SH-SY5Y (cell line): ENCODE data around the gene MBD2.

Experiments
- GATA2 ChIP-seq: IDR thresholded peaks from 2 replicates; pipeline ENCODE4 v1.6.1; 2011; ENCODE audit warnings: mild to moderate bottlenecking, low read depth, low read length
- GATA3 ChIP-seq: IDR thresholded peaks from 2 replicates; pipeline ENCODE4 v1.6.1; 2011; ENCODE audit warnings: low read depth, mild to moderate bottlenecking, low read length, moderate library complexity

MBD2 gene

DNA sequence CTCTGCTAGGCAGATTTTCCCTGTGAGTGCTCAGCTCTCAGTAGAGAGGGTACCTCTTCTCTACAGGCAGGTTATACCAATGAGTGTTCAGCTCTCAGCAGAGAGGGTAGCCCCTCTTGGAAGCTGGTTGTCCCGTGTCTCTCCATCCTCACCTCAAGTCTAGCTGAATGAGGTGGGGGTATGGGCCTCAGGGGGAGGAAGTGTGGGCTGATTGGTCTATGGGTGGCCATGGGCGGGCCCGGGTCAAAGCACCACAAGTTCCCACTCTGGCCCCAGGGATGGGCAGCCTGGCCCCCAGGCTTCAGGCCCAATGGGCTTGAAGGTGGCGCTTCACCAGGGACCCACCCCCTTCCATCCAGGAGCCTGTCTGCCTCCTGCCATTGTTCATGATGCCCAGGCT lies 17.0 kb upstream of the MBD2 start:
- no peak for TF ChIP-seq GATA3
- no peak for TF ChIP-seq GATA2

GRCh38 chr18:54240629-54241107 lies 16.2 kb upstream of the MBD2 start:
- no peak for TF ChIP-seq GATA2
- no peak for TF ChIP-seq GATA3

DNA sequence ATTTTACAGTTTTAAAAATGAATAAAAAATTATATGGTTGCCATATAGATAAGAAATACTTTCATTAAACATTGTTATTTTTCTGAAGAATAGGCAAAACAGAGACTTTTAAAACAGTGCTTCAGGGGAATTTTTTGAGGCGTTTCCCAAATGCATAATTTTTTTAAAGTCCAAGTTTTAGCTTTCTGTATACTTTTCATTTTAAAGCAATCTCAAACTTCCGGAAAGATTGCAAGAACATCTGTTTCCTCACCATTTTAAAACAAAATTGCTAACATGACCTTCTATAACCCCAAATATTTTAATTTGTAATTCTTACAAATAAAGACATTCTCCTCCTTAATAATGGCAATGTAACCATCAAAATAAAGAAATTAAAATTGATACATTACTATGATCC lies 15.1 kb upstream of the MBD2 start:
- TF ChIP-seq GATA2 (no peak), GATA3 (no peak)

DNA sequence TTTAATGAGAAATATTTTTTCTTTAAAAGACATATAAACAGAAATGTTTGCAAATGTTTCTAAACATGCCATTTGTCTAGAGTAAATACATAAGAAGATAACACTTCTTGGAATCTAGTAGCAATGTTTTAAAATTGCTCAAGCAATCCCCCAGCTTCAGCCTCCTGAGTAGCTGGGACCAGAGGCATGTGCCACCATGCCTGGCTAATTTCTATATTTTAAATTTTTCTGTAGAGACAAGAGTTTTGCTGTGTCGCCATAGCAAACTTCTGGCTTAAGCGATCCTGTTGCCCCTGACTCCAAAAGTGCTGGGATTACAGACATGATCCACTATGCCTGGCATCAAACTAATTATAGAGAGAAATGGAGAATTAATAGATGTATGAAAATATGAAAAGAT lies 14.6 kb upstream of the MBD2 start:
- TF ChIP-seq GATA2 = no peak
- no peak for TF ChIP-seq GATA3

DNA sequence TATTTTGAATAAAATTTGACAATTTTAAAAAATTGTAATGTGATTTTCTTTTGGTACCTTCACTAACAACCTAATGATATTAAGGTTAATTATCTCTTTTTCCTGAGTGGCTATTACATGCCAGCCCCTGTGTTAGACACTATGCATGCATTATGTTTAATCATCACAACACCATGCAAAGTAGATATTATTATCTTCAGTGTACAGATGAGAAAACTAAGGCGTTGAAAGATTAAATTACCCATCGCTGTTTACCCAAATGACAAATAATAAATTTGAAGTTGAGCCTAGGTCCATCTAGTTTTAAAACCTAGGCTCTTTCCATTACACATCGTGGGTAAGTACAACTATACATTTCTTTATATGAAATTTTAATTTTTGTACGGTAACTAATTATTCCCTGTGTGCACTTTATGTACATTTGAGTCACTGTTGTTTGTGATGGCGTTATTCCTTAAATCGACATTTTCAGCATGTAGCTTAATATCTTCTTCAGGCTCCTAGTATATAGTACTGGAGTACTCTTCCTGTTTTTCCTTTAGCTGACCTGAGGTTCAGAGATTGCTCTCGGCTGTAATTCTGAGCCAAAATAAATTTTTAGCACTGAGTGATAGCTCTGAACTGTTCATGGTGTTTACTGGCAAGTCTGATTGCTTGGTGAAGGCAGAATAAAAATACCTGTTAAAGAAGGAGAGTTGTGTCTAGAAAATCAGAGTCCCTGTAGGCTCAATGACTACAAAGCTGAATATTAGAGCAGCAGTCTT lies 13.9 kb upstream of the MBD2 start:
- TF ChIP-seq GATA2 = no peak
- no peak for TF ChIP-seq GATA3

GRCh38 chr18:54235871-54236270 lies 11.4 kb upstream of the MBD2 start:
- TF ChIP-seq GATA2 (no peak), GATA3 (no peak)

- TF ChIP-seq GATA3 (no peak), GATA2 (no peak)
These were observed 9.3 kb upstream of the MBD2 start for GRCh38 chr18:54233747-54234146.

- no peak for TF ChIP-seq GATA2
- no peak for TF ChIP-seq GATA3
These were observed 8.8 kb upstream of the MBD2 start for GRCh38 chr18:54233228-54233625.

GRCh38 chr18:54232485-54233227 lies 8.2 kb upstream of the MBD2 start:
- no peak for TF ChIP-seq GATA3
- TF ChIP-seq GATA2 = no peak

- TF ChIP-seq GATA2 (no peak), GATA3 (no peak)
These were observed 5.1 kb upstream of the MBD2 start for GRCh38 chr18:54229421-54230059.

- no peak for TF ChIP-seq GATA2
- no peak for TF ChIP-seq GATA3
These were observed 3.9 kb upstream of the MBD2 start for GRCh38 chr18:54228364-54228763.

GRCh38 chr18:54223568-54224241 lies 764 bp downstream of the MBD2 start:
- no peak for TF ChIP-seq GATA2
- no peak for TF ChIP-seq GATA3

GRCh38 chr18:54222922-54223567 lies 1.4 kb downstream of the MBD2 start:
- TF ChIP-seq GATA2 = no peak
- no peak for TF ChIP-seq GATA3

DNA sequence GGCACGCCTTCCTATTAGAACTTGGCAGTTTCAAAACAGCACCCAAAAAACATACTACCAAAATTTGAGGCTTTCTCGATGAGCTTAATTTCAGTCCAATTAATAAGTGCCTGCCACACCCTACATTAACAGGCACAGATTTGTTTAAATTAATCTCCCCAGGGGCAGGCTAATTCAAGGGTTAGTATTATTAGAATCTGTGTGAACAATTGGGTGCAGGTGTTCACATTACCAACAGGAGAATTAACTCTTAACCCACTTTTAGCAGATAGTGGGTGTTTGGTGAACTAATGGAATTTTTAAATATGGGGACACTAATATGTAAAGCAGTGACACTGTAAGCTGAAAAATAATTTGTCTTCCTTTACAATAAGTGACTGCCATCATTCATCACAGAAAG lies 4.1 kb downstream of the MBD2 start:
- TF ChIP-seq GATA2 (no peak), GATA3 (no peak)

- no peak for TF ChIP-seq GATA3
- no peak for TF ChIP-seq GATA2
These were observed 6.2 kb downstream of the MBD2 start for GRCh38 chr18:54218299-54218698.
